HG02852 (cell line): ENCODE data around the gene ABLIM1.
A peak's percentile ranks its signal among the peaks of the same experiment; 100 is the strongest.

ENCODE experiments used
- ATAC-seq: cut with Tn5 transposase; IDR thresholded peaks from one replicate; pipeline ENCODE4 v1.9.1; 2021; ENCODE audit warnings: mild to moderate bottlenecking, moderate library complexity; ENCODE audit not compliant: unreplicated experiment

Gene ABLIM1

DNA sequence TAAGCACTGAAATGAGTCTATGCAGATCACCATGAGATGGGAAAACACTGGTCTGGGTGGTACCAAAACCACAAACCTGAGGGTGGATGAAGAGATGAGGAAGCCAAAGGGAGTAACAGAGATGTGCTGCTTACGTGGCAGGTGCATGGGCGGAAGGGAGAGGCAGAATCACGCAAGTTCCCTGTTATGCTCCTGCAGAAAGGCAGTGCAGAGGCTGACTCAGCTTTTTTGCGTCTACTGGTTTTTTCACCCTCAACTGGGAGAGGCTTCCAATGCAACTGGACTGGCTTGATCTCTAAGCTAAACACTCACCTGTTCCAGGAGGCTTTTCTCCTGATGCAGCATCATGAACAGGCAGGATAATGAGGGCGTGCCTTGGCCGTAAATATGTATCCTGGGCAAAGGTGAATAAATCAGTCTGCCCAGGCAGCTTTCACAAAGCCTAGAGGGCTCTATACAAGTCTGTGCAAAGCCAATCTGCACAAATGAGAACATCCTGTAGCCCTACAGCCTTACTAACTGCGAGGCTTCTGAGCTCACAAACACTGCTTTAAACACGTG is 158.4 kb downstream of the ABLIM1 start:
- peak; percentile 28 for ATAC-seq

- ATAC-seq: peak; percentile 22
Observed at GRCh38 chr10:114499116-114499515, 159.0 kb downstream of the ABLIM1 start.

GRCh38 chr10:114498413-114499111 is 159.5 kb downstream of the ABLIM1 start:
- ATAC-seq: peak; percentile 65

DNA sequence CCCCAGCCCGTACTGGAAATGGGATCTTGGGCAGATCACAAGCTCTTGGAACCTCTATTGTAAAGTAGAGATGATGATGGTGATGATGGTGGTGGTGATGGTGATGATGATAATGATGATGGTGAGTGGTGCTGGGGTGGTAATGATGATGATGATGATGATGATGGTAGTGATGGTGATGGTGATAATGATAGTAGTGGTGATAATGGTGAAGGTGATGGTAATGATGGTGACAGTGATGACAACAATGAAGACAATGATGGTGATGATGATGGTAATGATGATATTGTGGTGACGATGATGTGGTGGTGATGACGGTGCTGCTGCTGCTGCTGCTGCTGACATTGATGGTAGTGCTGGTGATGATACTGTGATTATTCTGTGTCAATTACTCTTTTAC is 162.8 kb downstream of the ABLIM1 start:
- ATAC-seq: no peak

DNA sequence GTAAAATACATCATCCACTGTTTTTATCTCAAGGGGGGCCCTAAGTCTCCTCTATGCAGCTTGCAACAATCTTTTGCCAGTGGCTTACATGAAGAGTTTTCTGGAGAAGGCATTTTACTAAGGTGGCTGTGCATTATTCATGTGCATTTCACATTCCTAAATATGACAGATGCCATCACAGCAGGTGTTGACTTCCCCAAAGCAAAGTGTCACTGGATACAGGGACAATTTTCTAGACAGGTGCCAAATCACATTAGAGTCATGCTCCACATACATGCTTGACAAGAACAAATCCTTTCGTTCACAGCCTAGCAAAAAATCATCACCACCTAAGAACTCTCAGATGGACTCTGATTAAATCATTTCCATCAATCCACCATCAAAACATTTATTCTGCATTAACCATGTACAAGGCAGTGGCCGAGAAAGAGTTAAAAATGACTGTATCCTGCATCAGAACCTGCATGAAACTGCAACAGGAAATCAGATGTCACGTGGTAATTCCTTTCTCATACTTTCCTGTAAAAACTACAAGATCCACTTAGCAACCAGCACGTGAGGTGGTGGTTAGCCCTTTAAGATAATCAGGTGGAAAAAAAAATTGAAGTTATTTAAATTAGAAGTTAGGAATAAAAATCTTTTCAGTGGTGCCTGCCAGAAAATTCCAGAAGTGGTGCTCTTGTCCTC is 165.6 kb downstream of the ABLIM1 start:
- no peak for ATAC-seq

GRCh38 chr10:114491933-114492332 is 166.1 kb downstream of the ABLIM1 start:
- no peak for ATAC-seq

DNA sequence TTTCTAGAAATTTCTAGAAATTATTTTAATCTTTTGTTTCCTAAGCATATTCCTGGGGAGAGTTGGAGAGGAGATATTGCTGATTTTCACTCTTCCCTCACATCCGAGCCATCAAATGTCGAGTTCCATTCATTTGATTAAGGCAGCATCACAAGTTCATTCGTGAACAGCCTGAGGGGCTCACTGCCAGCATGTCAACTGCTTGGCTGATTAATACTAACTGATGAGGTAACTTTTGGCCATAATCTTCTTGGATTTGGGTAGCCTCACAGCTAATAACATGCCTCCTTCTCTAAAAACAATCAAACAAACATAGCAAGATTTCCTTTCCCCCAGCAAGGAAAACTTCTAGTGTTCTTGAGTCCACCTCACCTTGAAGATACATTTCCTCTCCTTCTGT is 166.7 kb downstream of the ABLIM1 start:
- ATAC-seq: no peak

DNA sequence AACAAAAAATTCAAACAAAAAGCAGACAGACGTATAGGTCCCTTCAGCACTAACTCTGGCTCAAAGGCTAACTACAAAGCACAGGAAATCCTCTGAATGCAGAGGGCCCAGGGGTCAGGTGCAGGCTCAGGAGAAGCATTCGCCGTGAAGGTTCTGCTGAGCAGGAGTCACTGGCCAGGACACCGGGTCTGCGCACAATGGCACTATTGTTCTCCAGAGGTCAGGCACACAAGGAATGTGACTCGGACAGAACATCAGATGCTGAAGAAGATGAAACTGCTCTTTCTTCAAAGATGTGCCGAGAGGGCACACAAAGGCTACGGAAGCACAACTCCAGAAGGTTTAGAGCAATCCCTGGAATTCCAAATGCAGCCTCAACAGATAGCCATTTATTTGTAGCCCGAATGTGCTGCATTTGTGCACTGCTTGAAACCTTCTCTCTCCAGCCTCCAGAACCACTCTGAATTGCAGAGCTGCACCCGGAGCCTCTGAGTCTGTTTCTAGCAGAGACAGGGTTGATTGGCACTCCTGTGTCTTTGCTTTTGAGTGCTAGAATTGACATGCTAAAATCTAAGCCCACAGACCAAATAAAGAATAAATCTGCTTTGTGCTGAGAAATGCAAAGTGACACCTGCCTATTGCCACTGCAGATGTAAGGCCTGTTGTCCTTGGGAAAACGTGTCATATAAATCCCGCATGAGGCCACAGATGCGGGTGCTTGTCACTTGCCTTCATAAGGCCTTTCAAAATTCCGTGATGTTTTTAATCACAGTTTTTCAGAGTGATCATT is 168.4 kb downstream of the ABLIM1 start:
- ATAC-seq: no peak

- no peak for ATAC-seq
Observed at GRCh38 chr10:114487815-114488536, 170.1 kb downstream of the ABLIM1 start.

- ATAC-seq: no peak
Observed at GRCh38 chr10:114486938-114487814, 170.9 kb downstream of the ABLIM1 start.

GRCh38 chr10:114485696-114486400 is 172.2 kb downstream of the ABLIM1 start:
- ATAC-seq: no peak

DNA sequence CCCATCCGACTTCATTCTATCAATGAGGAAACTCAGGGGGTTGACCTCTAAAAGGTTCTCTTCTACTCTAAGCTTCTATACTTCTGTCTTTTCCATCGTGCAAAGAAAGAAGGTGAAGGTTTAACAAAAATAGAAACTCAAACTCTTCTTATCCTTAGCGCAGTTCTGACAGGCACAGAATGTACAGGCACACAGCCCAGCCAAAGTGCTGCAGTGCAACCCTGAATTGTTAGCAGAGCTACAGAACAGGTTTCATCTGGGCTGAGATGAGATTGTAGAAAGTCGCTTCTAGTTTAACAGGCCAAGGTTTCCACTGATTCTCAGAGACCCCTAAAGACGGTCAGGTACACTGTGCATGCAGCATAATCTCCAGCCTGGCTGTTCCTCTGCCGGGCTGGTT is 174.5 kb downstream of the ABLIM1 start:
- no peak for ATAC-seq

DNA sequence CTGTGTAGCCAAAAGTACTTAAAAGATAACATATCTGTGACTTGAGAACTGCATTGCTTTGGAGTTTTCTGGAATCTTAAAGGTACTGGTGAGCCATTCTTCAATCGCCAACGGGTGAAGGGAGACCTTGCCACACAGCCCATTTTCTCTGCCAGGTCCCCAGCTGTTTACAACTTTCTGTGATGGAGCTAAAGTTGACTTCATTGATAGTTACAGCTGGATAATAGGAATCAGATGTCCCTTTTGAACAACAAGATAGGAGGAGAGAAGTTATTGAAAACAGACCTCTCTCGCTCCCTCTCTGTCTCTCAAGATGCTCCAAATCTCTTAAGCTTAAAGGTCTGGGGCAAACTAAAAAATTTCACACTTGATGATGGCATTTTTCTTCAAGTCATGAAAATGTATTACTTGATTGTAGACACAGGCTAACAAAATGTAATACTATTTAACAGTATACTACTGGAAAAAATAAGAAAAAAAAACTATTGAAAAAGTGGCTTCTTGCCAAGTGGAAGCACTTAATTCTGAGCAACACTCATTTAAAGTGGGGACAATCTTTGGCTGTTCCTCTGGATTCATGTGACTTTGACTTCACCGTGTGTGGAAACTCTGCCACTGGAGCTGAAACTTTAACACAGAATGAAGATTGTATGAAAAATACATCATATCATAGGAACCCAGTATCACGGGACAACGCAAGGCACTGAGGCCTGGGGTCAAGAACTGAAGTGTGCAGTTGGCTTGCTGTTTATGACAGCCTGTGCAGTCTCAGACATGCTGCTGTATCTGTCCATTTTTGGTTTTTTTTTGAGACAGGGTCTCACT is 175.4 kb downstream of the ABLIM1 start:
- ATAC-seq: no peak

- no peak for ATAC-seq
Observed at GRCh38 chr10:114481055-114481454, 177.0 kb downstream of the ABLIM1 start.

DNA sequence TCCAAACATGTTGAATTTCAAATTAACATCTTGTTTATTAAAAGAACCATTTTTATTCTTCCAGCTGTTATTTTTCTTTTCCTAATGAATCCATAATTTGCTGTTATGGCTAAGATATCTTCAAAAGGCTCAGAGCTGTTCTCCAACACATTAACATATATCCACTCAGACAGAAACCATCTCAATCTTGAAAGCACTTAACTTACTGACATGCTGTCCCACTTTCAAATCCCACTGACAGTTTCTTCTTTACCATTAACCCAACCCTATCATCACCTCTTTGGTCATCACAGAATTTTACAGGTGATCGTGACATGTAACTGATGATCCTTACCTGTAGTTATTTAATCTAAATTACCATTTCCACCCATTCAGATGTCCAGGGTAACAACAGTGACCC is 178.2 kb downstream of the ABLIM1 start:
- no peak for ATAC-seq

- ATAC-seq: no peak
Observed at GRCh38 chr10:114479307-114479706, 178.8 kb downstream of the ABLIM1 start.

- ATAC-seq: no peak
Observed at GRCh38 chr10:114478281-114478680, 179.8 kb downstream of the ABLIM1 start.

GRCh38 chr10:114477285-114477684 is 180.8 kb downstream of the ABLIM1 start:
- ATAC-seq: no peak
